GM18502 (cell line): ENCODE results near the gene AKAP6.
"Not testable (repeated sequence)": the region's sequence is repeated elsewhere in the genome, so short reads cannot be mapped to it uniquely, and the experiment has no call there.

Experiments used
- ATAC-seq: cut with Tn5 transposase; IDR thresholded peaks from one replicate; pipeline ENCODE4 v1.9.1; 2021; ENCODE audit warnings: mild to moderate bottlenecking; ENCODE audit not compliant: unreplicated experiment, poor library complexity

Gene AKAP6

GRCh38 chr14:32567543-32568384 lies 238.7 kb downstream of the AKAP6 start:
- no peak for ATAC-seq

- no peak for ATAC-seq
These were observed 242.5 kb downstream of the AKAP6 start for GRCh38 chr14:32571551-32571950.

GRCh38 chr14:32571995-32572866 lies 243.1 kb downstream of the AKAP6 start:
- ATAC-seq: peak; percentile 63

- no peak for ATAC-seq
These were observed 243.7 kb downstream of the AKAP6 start for GRCh38 chr14:32572867-32573150.

- no peak for ATAC-seq
These were observed 245.2 kb downstream of the AKAP6 start for GRCh38 chr14:32574269-32574668.

- peak; percentile 72 for ATAC-seq
These were observed 247.1 kb downstream of the AKAP6 start for GRCh38 chr14:32576088-32576795.

- no peak for ATAC-seq
These were observed 247.9 kb downstream of the AKAP6 start for GRCh38 chr14:32576977-32577376.

GRCh38 chr14:32578181-32578580 lies 249.1 kb downstream of the AKAP6 start:
- ATAC-seq: peak; percentile 84

GRCh38 chr14:32583427-32583826 lies 254.3 kb downstream of the AKAP6 start:
- ATAC-seq: not testable (repeated sequence)

- ATAC-seq: no peak
These were observed 255.0 kb downstream of the AKAP6 start for GRCh38 chr14:32584079-32584478.

- ATAC-seq: no peak
These were observed 258.4 kb downstream of the AKAP6 start for GRCh38 chr14:32587461-32587860.

- ATAC-seq: peak; percentile 60
These were observed 259.6 kb downstream of the AKAP6 start for GRCh38 chr14:32588448-32589320.

- no peak for ATAC-seq
These were observed 261.1 kb downstream of the AKAP6 start for GRCh38 chr14:32590157-32590556.

GRCh38 chr14:32593290-32593942 lies 264.3 kb downstream of the AKAP6 start:
- ATAC-seq: no peak

GRCh38 chr14:32594766-32595165 lies 265.7 kb downstream of the AKAP6 start:
- ATAC-seq: no peak

- ATAC-seq: no peak
These were observed 266.4 kb downstream of the AKAP6 start for GRCh38 chr14:32595497-32595896.

GRCh38 chr14:32596390-32596789 lies 267.3 kb downstream of the AKAP6 start:
- ATAC-seq: no peak

GRCh38 chr14:32597771-32598170 lies 268.7 kb downstream of the AKAP6 start:
- no peak for ATAC-seq

GRCh38 chr14:32601069-32601468 lies 272.0 kb downstream of the AKAP6 start:
- no peak for ATAC-seq
